GM12875 (cell line): ENCODE measurements around the gene FOXO6.

Experiments used
- H3K4me3 ChIP-seq: one replicate; pipeline ENCODE4 v1.5.1; 2011; ENCODE audit warnings: low read depth, low read length, control low read depth
- CTCF ChIP-seq: IDR thresholded peaks from 2 replicates; pipeline ENCODE4 v1.5.1; 2011; ENCODE audit warnings: low read depth, mild to moderate bottlenecking, control low read depth, inconsistent platforms, low read length, moderate library complexity, borderline replicate concordance; ENCODE audit not compliant: insufficient read depth

The FOXO6 gene

GRCh38 chr1:41341365-41341683 lies 19.9 kb upstream of the FOXO6 start:
- no peak overlapping the region for H3K4me3 ChIP-seq
- no peak for TF ChIP-seq CTCF

- TF ChIP-seq CTCF, result no peak
- H3K4me3 ChIP-seq, result no peak overlapping the region
Observed at GRCh38 chr1:41341772-41342562, 19.3 kb upstream of the FOXO6 start.

GRCh38 chr1:41342774-41343355 lies 18.4 kb upstream of the FOXO6 start:
- no peak for TF ChIP-seq CTCF
- H3K4me3 ChIP-seq, result no peak overlapping the region

- no peak for TF ChIP-seq CTCF
- H3K4me3 ChIP-seq, result no peak overlapping the region
Observed at GRCh38 chr1:41343790-41344699, 17.2 kb upstream of the FOXO6 start.

DNA sequence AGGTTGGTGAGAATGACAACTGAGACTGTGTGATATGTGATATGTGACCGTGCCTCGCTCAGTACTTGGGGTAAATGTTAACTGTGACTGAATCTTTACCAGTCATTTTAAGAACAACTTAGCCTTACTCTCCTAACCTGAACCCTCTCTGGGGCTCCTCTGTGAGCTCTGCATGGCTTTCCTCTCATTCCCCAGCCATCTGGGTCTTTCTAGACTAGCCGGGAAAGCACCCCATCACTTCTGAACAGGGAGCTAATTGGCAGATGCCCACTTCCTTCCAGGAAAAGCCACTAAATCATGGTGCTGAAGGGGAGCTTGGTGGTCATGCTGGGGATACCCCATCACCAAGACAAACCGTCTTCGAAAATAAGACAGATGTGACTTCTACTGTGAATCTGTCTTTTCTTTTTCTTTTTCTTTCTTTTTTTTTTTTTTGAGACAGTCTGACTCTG lies 16.5 kb upstream of the FOXO6 start:
- no peak overlapping the region for H3K4me3 ChIP-seq
- no peak for TF ChIP-seq CTCF

DNA sequence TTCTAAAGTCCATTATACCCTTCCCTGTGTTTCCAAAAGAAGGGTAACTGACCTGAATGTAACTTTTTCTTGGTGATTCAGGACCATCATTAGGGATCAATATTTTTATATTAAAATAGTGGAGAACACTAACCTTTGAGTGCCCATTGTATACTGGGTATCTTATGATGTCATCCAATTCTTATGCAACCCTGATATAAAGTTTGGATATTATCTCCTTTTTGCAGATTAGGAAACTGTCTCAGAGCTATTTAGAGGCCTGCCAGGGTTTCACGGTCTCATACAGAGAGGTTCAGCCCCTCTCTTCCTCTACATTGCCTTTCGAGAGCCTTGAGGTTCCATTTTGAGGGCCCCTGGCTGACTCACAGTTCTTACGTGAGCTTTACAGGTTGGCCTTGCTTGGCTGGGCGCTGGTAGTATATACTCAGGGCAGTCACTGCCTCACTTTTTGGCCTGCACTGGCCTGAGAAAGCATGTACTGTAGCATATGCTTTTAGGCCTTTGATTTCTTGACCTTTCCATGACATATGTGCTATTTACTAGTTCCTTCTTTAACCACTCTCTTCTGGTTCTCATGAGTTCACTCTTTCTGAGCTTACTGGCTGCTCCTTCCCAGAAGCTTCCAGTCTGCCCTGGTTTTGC lies 15.7 kb upstream of the FOXO6 start:
- no peak for TF ChIP-seq CTCF
- no peak overlapping the region for H3K4me3 ChIP-seq
